Measurements from ENCODE around the gene RRP15. TPM values are rescaled to one million over a fixed set of nuclear protein-coding genes. Genes with fewer than 3 reads are reported as not detected.

Gene RRP15
- total RNA-seq, 2 experiments from 2014 or later = 10.5 to 15.2 TPM

- H3K4me1 Mint-ChIP-seq (ENCODE audit: low read depth) = peaks cover 45% of the 10 kb centered on the region
- Histone ChIP-seq H3K36me3 (ENCODE audit: insufficient read depth, low read length) (no peaks in the 10 kb centered on the region), H3K27ac (ENCODE audit: low read depth in 1 of 2, low read length in 2 of 2) (no peak overlapping the region), H3K27me3 (ENCODE audit: control insufficient read depth in 1 of 2, insufficient read depth in 2 of 2, low read length in 2 of 2) (peaks cover 7 to 16% of the 10 kb centered on the region in 2 experiments), H3K4me3 (ENCODE audit: low read length) (no peak overlapping the region), H3K9me3 (ENCODE audit: control insufficient read depth in 1 of 2, insufficient read depth in 1 of 2, low read length in 2 of 2) (no peaks in the 10 kb centered on the region), H3K4me1 (ENCODE audit: insufficient read depth, low read length) (peaks cover 19% of the 10 kb centered on the region)
- DNase-seq = no peak
- peak overlapping the region; percentile 40 for H3K4me3 Mint-ChIP-seq
- peaks cover 24% of the 10 kb centered on the region for H3K27me3 Mint-ChIP-seq
- ChIA-PET POLR2A (no interaction called here), CTCF (interaction anchor here (0.8 kb wide), 1 partner anchor 13 kb away, joined by 3 read pairs; no protein-coding TSS in a partner anchor)
- H3K9me3 Mint-ChIP-seq = no peaks in the 10 kb centered on the region
- no peaks in the 10 kb centered on the region for H3K36me3 Mint-ChIP-seq (ENCODE audit: low read depth)
- no peak overlapping the region for H3K27ac Mint-ChIP-seq
- ATAC-seq (ENCODE audit: poor library complexity) = no peak
- no peak for TF ChIP-seq CTCF (IDR thresholded peaks at IDR 0.05)
- intact Hi-C loops (cut with DNase I, micrococcal nuclease) = no loop called here
These were observed 65.7 kb downstream of the RRP15 start for GRCh38 chr1:218350801-218351266.

GRCh38 chr1:218351391-218352074 lies 66.4 kb downstream of the RRP15 start:
- Mint-ChIP-seq H3K27me3 (peaks cover 18% of the 10 kb centered on the region), H3K4me1 (ENCODE audit: low read depth) (peaks cover 38% of the 10 kb centered on the region), H3K9me3 (no peaks in the 10 kb centered on the region), H3K36me3 (ENCODE audit: low read depth) (no peaks in the 10 kb centered on the region), H3K27ac (no peak overlapping the region), H3K4me3 (peak overlapping the region; percentile 40)
- DNase-seq (peak in 4 of 14 experiments; percentile 12 to 55 (median 45)), ATAC-seq (ENCODE audit: poor library complexity) (peak; percentile 75)
- H3K27ac ChIP-seq (ENCODE audit: low read depth in 1 of 2, low read length in 2 of 2) = no peak overlapping the region
- peaks cover 7 to 13% of the 10 kb centered on the region in 2 experiments for H3K27me3 ChIP-seq (ENCODE audit: control insufficient read depth in 1 of 2, insufficient read depth in 2 of 2, low read length in 2 of 2)
- peak overlapping the region; percentile 40 for H3K4me3 ChIP-seq (ENCODE audit: low read length)
- CTCF ChIA-PET = interaction anchor here (0.8 kb wide), 1 partner anchor 13 kb away, joined by 3 read pairs; no protein-coding TSS in a partner anchor
- TF ChIP-seq CTCF (IDR thresholded peaks at IDR 0.05) = peak; percentile 31
- POLR2A ChIA-PET = no interaction called here
- no peaks in the 10 kb centered on the region for H3K36me3 ChIP-seq (ENCODE audit: insufficient read depth, low read length)
- H3K4me1 ChIP-seq (ENCODE audit: insufficient read depth, low read length) = peaks cover 14% of the 10 kb centered on the region
- H3K9me3 ChIP-seq (ENCODE audit: control insufficient read depth in 1 of 2, insufficient read depth in 1 of 2, low read length in 2 of 2) = no peaks in the 10 kb centered on the region
- intact Hi-C loops (cut with DNase I, micrococcal nuclease) = no loop called here

- ATAC-seq (ENCODE audit: poor library complexity) = no peak
- Histone ChIP-seq H3K27me3 (ENCODE audit: control insufficient read depth in 1 of 2, insufficient read depth in 2 of 2, low read length in 2 of 2) (peaks cover 2 to 8% of the 10 kb centered on the region in 2 experiments), H3K36me3 (ENCODE audit: insufficient read depth, low read length) (no peaks in the 10 kb centered on the region), H3K27ac (ENCODE audit: low read depth in 1 of 2, low read length in 2 of 2) (no peak overlapping the region), H3K9me3 (ENCODE audit: control insufficient read depth in 1 of 2, insufficient read depth in 1 of 2, low read length in 2 of 2) (no peaks in the 10 kb centered on the region), H3K4me3 (ENCODE audit: low read length) (no peak overlapping the region), H3K4me1 (ENCODE audit: insufficient read depth, low read length) (peaks cover 9% of the 10 kb centered on the region)
- TF ChIP-seq CTCF (IDR thresholded peaks at IDR 0.05) = no peak
- Mint-ChIP-seq H3K27ac (no peak overlapping the region), H3K27me3 (peaks cover 13% of the 10 kb centered on the region), H3K4me3 (no peak overlapping the region), H3K4me1 (ENCODE audit: low read depth) (peaks cover 33% of the 10 kb centered on the region), H3K36me3 (ENCODE audit: low read depth) (no peaks in the 10 kb centered on the region), H3K9me3 (no peaks in the 10 kb centered on the region)
- ChIA-PET POLR2A (no interaction called here), CTCF (no interaction called here)
- intact Hi-C loops (cut with DNase I, micrococcal nuclease) = no loop called here
- DNase-seq = no peak
These were observed 67.0 kb downstream of the RRP15 start for GRCh38 chr1:218352075-218352438.
